Tibial nerve (tissue), 4 donors: Measurements from ENCODE around the gene ARMH4. TPM values are rescaled to one million over a fixed set of nuclear protein-coding genes. Genes with fewer than 3 reads are reported as not detected.
A peak's percentile ranks its signal among the peaks of the same experiment; 100 is the strongest.

Source experiments
- DNase-seq, 2 donors: peaks; one replicate each; pipeline ENCODE4 v3.0.0-alpha.2; 2019; ENCODE audit warnings: low spot score in 2 of 2
- H3K27ac ChIP-seq, 4 donors: fragments of 200-600 bp; sonication (generic) in 3 of 4; one replicate each; pipeline ENCODE4 v1.5.1; 2017 to 2019; ENCODE audit warnings: mild to moderate bottlenecking in 1 of 4
- H3K27me3 ChIP-seq, 2 donors: fragments of 200-600 bp; sonication (generic) in 1 of 2; one replicate each; pipeline versions ENCODE4 v1.5.1 to v1.6.0; 2017 to 2019
- H3K36me3 ChIP-seq, 3 donors: fragments of 200-600 bp; sonication (generic); one replicate each; pipeline ENCODE4 v1.5.1; 2018 to 2019
- H3K4me1 ChIP-seq, 4 donors: fragments of 200-600 bp; sonication (generic) in 3 of 4; one replicate each; pipeline ENCODE4 v1.5.1; 2017 to 2019
- H3K4me3 ChIP-seq, 4 donors: fragments of 200-600 bp; sonication (generic) in 3 of 4; one replicate each; pipeline ENCODE4 v1.5.1; 2017 to 2019; ENCODE audit warnings: mild to moderate bottlenecking in 1 of 4, moderate library complexity in 1 of 4
- H3K9me3 ChIP-seq, 4 donors: fragments of 200-600 bp; sonication (generic) in 3 of 4; one replicate each; pipeline ENCODE4 v1.5.1; 2017 to 2019
- EP300 ChIP-seq, 2 donors: sonication (generic); formaldehyde crosslinking; IDR thresholded peaks; one replicate each; pipeline ENCODE4 v1.6.1; 2017; ENCODE audit warnings: antibody characterized with exemption in 2 of 2, mild to moderate bottlenecking in 1 of 2
- POLR2A ChIP-seq, 2 donors: fragments of 450-650 bp; IDR thresholded peaks; one replicate each; pipeline ENCODE4 v1.6.1; 2017; ENCODE audit warnings: antibody characterized with exemption in 2 of 2, mild to moderate bottlenecking in 2 of 2, moderate library complexity in 2 of 2
- WGBS, 2 donors: methylation state at CpG; one replicate each; pipeline ENCODE4 v1.1.5; 2018; 5-methylcytosine and 5-hydroxymethylcytosine counted together
- total RNA-seq, 4 donors: library from RNA; depleted of rRNA; stranded (reverse); fragments of >200 nt; gene quantifications; one replicate each; pipeline ENCODE4 v1.1.0, GENCODE V29; 2016
- TF ChIP-seq, protein P1 (sequence below), 5 experiments: fragments of 200-600 bp in 3 of 5; fragments of 450-650 bp in 2 of 5; sonication (generic) in 3 of 5; IDR thresholded peaks; one replicate each; pipeline ENCODE4 v1.5.1; 2016 to 2019; ENCODE audit warnings: antibody characterized with exemption in 5 of 5, mild to moderate bottlenecking in 3 of 5, moderate library complexity in 2 of 5

Gene ARMH4
- total RNA-seq, 4 donors from 2014 or later: 3.6 to 9.0 (median 5.6) TPM

DNA sequence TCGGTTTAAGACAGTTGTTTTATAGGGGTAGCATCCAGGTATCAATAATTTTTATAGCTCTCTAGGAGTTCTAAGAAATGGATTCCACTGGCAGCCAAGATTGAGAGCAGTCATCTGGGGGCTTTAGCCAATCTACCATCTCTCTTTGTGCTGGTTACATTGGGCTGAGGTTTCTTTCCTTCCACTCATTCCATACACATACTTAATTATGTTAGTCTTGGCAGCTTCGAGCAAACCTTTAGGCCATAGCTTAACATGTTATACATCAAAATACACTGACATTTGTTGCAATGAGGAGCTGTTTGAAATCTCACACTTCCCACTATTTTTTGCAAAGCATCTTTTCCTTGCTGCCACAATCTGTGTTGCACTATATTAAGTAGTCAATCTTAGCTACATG, 63.1 kb downstream of the ARMH4 start:
- no peaks in the 10 kb centered on the region for H3K27me3 ChIP-seq
- H3K36me3 ChIP-seq: no peaks in the 10 kb centered on the region
- H3K9me3 ChIP-seq: no peaks in the 10 kb centered on the region
- peaks cover 0 to 7% (median 0%) of the 10 kb centered on the region in 4 donors for H3K4me1 ChIP-seq
- no peak overlapping the region for H3K27ac ChIP-seq
- no peak for TF ChIP-seq POLR2A (IDR thresholded peaks at IDR 0.05)
- TF ChIP-seq, protein P1, sequence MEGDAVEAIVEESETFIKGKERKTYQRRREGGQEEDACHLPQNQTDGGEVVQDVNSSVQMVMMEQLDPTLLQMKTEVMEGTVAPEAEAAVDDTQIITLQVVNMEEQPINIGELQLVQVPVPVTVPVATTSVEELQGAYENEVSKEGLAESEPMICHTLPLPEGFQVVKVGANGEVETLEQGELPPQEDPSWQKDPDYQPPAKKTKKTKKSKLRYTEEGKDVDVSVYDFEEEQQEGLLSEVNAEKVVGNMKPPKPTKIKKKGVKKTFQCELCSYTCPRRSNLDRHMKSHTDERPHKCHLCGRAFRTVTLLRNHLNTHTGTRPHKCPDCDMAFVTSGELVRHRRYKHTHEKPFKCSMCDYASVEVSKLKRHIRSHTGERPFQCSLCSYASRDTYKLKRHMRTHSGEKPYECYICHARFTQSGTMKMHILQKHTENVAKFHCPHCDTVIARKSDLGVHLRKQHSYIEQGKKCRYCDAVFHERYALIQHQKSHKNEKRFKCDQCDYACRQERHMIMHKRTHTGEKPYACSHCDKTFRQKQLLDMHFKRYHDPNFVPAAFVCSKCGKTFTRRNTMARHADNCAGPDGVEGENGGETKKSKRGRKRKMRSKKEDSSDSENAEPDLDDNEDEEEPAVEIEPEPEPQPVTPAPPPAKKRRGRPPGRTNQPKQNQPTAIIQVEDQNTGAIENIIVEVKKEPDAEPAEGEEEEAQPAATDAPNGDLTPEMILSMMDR (IDR thresholded peaks at IDR 0.05): no peak
- WGBS, 2 donors: 67 to 76% methylated on average over 2 of the region's 2 CpGs
- H3K4me3 ChIP-seq: no peak overlapping the region
- no peak for DNase-seq

DNA sequence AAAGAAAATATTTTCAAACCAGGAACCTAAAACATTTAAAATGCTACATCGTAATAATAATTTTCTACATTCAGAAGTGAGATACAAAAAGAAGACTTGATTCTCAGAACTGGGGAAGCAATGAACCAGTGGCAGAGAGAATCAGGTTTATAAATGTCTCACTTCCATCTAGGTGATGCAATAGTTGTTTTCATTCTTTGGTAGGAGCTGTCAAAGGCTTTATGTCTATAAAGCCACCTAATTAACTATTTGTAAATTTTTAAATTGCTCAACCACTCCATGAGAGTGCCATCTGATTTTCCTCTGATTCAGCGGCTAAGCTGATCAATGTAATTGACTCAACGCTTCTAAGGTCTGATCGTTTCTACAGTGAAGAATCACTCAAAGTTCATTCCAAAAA, 66.1 kb downstream of the ARMH4 start:
- WGBS, 2 donors: 76 to 77% methylated on average over 4 of the region's 4 CpGs
- Histone ChIP-seq H3K9me3 (no peaks in the 10 kb centered on the region), H3K4me1 (peaks cover 0 to 18% (median 4%) of the 10 kb centered on the region in 4 donors), H3K36me3 (no peaks in the 10 kb centered on the region), H3K27ac (no peak overlapping the region), H3K27me3 (no peaks in the 10 kb centered on the region), H3K4me3 (no peak overlapping the region)
- TF ChIP-seq, protein P1 (IDR thresholded peaks at IDR 0.05): no peak
- no peak for DNase-seq

DNA sequence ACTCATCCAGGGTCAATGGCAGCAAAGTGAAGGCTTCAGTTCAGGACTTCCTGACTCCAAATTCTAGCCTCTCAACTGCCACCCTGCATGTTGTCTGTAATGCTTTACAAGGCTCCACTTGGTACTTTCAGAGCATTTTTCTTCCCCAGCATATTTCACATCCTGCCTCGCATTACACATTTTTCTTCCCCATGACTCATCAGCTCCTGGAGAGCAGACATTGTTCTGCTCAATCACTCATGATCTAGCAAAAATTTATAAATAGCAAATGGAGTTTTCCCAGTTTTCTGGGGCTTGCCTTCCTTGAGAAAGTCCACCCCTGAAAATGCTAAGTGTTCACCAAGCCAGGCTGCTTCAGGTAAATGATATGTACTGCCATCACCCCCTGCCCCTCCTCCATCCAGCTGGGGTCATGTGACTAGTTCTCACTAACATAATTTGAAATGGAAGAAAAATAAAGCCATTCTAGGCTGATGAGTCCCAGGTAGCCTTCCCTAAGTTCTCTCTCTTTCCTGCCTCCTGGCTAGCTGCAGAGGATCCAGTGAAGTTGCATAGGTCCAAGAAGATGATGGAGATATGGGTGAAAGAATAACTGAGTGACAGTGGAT, 69.4 kb downstream of the ARMH4 start:
- TF ChIP-seq, protein P1 (IDR thresholded peaks at IDR 0.05): no peak
- peak in 1 of 2 donors; percentile 33 for TF ChIP-seq EP300 (IDR thresholded peaks at IDR 0.05)
- WGBS, 2 donors: 3 to 10% methylated on average over 1 of the region's 1 CpG
- Histone ChIP-seq H3K4me3 (no peak overlapping the region), H3K27me3 (no peaks in the 10 kb centered on the region), H3K4me1 (peaks cover 0 to 23% (median 4%) of the 10 kb centered on the region in 4 donors), H3K9me3 (no peaks in the 10 kb centered on the region), H3K27ac (peak overlapping the region in 2 of 4 donors; percentile 59 to 78), H3K36me3 (no peaks in the 10 kb centered on the region)
- no peak for DNase-seq

DNA sequence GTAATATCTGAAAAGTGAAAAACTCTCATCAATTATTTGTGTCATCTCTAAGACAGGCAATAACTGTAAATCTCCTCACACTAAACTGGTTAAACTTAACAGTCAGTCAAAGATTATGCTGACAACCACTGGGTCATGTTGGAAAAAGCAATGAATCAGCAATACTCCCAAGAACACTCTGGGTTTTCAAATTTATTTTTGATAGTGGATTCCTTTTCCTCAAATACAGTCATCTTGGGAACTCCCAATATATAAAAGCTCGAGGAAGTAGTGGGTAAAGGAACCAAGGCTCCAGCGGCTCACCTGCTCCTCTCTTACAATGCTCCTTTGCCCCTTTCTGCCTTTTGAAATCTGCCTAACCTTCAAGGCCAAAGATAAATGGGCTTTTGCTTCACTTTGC, 70.0 kb downstream of the ARMH4 start:
- Histone ChIP-seq H3K27me3 (no peaks in the 10 kb centered on the region), H3K9me3 (no peaks in the 10 kb centered on the region), H3K4me3 (no peak overlapping the region), H3K4me1 (peaks cover 0 to 23% (median 4%) of the 10 kb centered on the region in 4 donors), H3K36me3 (no peaks in the 10 kb centered on the region), H3K27ac (peak overlapping the region in 2 of 4 donors; percentile 59 to 78)
- TF ChIP-seq EP300 (IDR thresholded peaks at IDR 0.05): no peak
- no peak for TF ChIP-seq POLR2A (IDR thresholded peaks at IDR 0.05)
- TF ChIP-seq, protein P1 (IDR thresholded peaks at IDR 0.05): no peak
- 81 to 89% methylated on average over 2 of the region's 2 CpGs for WGBS, 2 donors
- no peak for DNase-seq

DNA sequence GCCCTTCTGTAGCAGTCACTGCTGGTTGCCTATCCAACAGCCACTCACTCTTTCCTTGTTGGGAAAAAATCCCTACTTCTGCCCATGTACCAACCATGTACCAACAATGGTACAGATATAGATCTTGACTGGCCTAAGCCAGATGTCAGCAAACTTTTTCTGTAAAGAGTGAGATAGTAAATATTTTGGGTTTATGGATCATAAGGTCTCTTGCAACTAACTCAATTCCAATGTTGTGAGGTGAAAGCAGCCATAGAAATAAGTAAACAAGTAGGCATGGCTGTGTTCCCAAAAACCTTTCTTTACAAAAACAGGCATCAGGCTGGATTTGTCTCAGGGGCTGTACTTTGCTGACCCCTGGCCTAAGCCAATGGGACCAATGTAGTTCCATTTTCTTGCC, 73.5 kb downstream of the ARMH4 start:
- Histone ChIP-seq H3K27ac (no peak overlapping the region), H3K36me3 (no peaks in the 10 kb centered on the region), H3K27me3 (no peaks in the 10 kb centered on the region), H3K9me3 (no peaks in the 10 kb centered on the region), H3K4me3 (no peak overlapping the region), H3K4me1 (peaks cover 0 to 16% (median 4%) of the 10 kb centered on the region in 4 donors)
- TF ChIP-seq POLR2A (IDR thresholded peaks at IDR 0.05): no peak
- no peak for TF ChIP-seq EP300 (IDR thresholded peaks at IDR 0.05)
- TF ChIP-seq, protein P1 (IDR thresholded peaks at IDR 0.05): no peak
- no peak for DNase-seq
